NCI-H1092 (cell line): ENCODE data around the gene LAMTOR2.
"Not testable (repeated sequence)": the region's sequence is repeated elsewhere in the genome, so short reads cannot be mapped to it uniquely, and the experiment has no call there.

Experiments used
- DNase-seq: peaks from one replicate; lab custom pipeline; 2025; lab: John Stamatoyannopoulos, UW

LAMTOR2 gene

DNA sequence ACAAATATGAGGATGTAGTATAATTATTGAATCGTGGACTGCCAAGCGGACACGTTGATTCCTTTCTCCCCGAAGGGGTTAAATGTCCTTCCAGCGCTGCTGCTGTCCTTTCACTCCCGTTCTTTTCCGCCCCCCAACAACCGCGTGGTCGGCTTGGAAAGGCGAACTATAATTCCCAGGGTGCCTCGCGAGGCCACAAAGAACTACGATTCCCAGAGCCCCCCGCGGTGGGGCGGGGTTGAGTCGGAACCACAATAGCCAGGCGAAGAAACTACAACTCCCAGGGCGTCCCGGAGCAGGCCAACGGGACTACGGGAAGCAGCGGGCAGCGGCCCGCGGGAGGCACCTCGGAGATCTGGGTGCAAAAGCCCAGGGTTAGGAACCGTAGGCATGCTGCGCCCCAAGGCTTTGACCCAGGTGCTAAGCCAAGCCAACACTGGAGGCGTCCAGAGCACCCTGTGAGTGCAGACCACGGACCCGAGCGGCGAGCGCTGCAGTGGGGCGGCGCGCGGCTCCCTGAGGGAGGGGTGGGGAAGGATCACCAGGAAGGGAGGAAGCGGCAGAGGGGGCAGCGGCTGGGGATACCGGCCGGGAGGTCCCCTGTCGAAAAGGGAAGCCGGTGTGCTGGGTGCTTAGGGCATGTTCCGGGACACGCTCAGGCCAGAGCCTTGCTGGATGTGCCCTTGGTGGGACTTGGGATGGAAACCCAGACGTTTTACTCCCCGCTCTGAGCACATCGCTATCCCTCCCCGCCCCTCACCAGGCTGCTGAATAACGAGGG, at the start of gene LAMTOR2:
TSS of gene LAMTOR2 (plus strand) at position 283 of the 781 bp plus-strand sequence. CDS start at position 391, 108 bp downstream.
- DNase-seq: peak; percentile 99

DNA sequence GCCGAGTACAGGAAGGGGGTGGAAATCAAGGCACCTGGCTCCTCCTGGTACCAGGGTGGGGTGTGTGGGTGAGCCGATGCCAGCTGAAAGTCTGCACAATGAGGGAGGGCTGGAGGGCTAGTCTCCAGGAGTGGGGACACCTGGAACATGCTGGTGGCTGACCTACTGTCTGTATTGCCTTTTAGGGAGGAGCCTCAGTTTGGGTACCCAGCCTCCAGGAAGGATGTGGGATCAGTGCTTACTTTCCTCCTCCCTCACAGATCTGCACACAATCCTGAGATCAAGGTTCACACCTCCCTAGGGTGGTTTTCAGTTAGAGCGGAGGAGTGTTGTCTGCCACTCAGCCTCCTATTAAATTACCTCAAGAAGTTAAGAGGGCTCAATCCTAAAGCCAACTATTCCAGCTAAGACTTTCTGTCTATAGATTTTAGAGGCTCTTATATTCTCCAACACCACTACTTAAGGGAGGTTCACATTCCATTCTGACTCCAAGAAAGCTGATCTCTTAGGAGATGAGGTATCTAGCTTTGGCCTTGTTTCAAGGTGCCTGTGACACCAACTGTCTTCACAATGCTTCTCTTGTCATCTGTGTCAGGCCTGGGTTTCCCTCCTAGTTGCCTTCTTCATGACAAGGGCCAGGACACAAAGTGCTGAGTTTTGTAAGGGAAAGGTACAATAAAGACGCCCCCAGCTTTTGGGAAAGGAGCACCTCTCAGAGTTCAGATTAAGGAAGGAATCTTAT, 49.6 kb upstream of the LAMTOR2 start:
- DNase-seq: no peak

DNA sequence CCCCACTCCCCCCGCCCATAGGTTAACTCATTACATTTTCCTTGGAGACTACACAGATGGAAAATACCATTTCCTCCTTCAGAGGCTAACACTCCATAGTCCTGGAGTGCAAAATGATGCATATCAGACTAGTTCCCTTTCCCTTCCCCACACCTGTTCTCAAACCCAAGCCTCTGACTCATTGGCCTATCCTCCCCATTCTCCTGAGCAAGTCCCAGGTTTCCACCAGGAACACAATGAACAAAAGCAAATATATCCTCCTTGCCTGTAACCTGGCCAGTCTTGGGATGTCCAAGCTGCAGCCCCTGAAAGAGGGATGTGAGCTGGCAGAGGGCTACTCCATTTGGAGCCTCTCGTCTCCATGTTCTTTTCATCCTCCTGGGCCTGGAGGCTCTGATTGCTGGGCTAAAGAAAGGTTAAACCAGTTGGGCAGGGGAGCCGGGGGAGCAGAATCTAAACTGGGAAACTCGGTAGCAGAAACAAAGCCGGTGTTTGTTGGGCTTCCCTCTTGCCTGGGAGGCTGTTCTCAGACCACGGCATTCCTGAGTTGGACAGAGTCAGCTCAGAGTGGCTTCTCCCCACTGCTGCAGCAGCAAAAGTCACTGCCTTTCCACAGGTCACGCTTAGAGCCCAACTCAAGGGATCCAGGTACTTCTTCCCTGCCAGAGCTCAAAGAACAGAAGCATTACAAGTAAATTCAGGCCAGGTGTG, 47.8 kb upstream of the LAMTOR2 start:
- no peak for DNase-seq

DNA sequence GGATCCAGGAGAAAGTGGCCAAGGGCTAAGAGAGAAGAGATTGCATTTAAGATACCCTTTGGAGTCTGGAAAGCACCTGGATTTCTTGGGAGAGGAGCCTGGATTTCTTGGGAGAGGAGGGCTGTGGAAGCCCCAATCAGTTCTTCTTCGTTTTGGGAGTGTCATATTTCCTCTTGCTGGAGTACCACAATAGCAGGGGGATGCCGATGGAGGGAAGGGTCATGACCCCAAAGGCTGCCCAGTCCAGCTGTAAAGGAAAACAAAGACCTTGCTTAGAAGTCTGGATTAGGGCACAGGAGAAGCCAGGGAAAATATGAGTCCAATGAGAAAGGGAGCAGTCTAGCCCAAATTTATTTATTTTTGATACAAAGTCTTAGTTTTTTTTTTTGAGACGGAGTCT, 45.2 kb upstream of the LAMTOR2 start:
- DNase-seq: no peak

DNA sequence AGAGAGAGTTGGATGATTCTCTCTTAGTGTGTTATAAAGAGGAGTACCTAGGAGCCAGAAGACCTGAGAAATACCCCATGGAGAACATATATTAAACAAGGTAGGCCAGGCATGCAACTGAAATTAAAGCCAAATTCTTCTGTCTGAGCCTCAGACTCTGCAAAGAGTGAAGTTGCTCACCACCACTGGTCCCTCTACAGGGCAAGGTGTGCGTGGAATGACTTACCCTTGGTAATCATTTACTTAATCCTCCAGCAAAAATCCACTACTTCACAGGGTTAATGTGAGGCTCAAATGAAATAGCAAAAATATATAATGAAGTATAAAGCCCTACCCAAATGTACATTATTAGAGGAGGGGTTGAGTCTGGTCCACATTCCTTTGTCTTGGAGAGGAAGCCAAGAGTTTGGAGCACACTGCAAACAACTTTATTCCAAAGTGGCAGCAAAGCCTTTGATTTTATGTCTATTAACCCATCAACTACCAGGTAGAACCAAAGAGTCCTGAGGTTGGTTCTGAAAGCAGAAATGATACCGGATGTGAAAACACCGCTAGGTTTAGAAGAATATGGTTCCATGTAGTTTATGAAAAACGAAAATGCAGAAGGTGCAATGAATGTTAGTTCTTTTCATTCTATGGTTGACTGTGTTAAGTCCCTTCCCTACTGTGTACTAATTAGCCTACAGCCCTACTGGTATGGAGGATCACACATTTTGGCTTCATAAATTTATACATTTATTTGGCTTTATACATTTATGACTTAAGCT, 42.3 kb upstream of the LAMTOR2 start:
- DNase-seq: no peak

DNA sequence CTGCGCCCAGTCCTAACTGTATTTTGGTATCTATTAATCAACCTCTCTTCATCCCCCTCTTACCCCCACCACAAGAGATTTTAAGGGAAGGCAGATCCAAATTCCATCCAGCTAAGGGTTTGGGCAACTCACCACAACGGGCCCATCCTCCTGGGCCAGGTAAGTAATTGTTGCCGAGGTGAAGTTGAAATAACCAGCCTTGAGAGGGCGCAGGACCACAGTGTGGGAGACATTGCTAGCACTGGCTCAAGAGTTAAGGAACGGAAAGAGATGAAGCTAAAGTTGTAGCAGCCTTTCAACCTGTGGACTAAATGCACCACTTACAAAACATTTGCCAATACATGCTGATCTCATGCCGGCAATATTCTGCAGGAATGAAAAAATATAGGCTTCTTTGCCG, 39.8 kb upstream of the LAMTOR2 start:
- no peak for DNase-seq

DNA sequence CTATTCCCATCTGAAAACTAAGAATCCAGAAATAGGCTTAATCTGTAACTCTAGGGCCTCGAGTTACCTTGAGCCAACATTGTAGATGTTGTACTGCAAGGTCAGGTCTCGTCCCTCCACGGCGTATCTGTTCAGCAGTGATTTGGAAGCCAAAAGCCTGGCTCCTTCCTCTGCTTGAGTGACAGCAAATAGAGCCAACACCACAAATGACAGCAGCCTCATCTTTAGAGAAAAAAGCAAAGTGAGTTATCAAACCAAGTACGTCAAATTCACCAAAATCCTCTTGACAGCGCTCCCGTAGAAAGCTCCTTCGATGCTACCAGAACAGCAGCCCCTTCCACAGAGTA, 34.7 kb upstream of the LAMTOR2 start:
- DNase-seq: no peak

DNA sequence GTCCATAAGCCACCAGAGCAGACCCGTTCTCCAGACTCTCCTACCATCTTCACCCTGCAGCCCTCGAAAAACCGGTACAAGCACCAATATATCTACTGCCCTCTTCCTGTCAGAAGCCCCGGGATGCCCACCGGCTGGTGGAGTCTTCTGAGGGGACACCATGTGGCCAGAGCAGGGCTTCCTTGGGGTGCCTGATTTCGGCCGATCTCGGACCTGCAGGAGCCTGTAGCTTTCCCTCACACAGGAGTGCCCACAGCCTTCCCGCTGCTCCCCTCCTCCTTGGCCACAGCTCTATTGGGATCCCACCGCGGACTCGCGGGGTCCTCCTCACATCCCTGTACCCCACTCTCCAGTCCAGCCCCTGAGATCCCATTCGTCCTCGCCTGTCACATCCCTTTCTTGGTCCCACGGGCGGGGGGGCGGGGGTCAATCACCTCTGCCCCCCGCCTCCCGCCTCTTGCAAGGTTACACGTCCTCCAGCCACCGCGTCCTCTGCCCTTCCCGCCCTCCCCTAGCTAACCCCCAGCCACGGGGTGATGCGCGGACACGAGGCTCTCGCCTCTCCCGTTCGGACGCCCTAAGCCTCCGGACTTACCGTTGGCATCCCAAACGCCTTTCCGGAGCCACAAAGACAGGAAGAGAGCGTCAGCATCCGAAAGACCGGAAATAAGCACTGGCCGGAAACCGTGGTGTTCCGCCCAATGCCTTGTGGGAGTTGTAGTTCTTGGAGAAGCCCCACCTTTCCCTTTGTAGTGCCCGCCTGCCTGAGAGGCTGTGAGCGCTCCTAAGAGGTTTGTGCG, 34.1 kb upstream of the LAMTOR2 start, which contains the start of gene SSR2:
TSS of gene SSR2 (minus strand) at position 659 of the 800 bp plus-strand sequence. CDS start 784 bp downstream, outside the sequence.
- peak; percentile 96 for DNase-seq

DNA sequence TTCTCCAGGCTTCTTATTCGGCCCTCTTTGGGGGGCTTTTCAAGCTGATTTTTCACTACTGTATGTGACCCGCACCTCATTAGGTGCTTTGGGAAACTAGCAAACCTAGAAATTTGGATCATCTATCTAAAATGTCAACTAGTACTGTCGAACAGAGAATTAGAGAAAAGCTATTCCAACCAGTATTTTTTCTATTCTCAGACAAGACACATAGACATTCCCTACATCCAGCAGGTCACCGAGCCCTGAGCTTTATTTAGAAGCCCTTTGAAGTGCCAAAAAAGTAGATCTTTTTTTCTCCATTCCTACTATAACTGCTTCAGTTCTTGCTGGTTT, 33.5 kb upstream of the LAMTOR2 start:
- DNase-seq: no peak

DNA sequence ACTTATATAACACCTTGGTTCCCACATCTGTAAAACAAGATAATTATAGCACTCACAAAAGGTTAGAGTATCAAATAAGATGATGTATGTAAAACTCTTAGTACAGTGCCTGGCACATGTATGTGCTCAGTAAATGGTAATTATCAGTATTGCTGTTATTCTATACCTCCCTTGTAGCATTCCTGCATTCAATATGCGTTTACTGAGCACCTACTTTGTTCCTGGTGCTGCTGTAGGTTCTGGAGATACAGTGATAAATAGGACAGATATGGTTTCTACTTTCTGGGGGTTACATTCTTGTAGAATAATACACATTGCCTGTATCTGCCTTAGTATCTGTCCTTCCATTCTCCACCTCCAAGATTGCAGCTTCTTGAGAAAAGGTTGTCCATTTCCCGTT, 32.6 kb upstream of the LAMTOR2 start:
- DNase-seq: no peak

DNA sequence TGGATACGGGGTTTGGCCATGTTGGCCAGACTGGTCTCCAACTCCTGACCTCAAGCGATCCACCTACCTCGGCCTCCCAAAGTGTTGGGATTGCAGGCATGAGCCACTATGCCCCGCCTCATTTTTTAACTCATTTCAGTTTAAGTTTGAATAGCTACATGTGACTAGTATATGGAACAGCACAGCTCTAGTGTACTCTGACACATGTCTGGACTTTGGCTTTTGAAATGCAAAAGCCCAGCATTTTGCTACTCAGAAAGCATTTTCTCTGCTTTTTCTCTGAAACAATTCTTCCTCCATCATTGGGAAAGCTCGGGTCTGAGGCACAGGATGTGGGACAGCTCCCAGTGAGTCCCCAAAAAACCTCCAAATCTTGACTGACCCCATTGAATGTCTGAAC, 29.8 kb upstream of the LAMTOR2 start:
- no peak for DNase-seq

DNA sequence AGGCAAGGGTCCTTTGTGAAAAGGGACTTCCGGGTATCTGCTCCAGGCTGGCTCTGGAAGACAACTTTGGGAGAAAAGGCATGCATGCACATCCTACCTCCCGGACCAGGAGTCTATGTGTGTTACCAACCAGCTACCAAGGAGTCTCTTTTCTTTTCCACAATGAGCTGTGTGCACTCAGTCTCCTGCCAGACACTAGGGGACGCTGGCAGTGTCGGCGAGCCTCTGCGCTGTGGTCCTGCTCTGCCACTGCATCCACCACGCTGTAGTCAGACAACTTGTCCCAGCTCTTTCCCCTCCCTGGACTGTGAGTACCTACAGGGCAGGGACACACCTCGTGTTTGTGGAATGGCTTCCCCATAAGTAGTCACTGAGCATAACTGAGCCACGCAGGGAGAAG, 28.7 kb upstream of the LAMTOR2 start:
- DNase-seq: peak; percentile 31

DNA sequence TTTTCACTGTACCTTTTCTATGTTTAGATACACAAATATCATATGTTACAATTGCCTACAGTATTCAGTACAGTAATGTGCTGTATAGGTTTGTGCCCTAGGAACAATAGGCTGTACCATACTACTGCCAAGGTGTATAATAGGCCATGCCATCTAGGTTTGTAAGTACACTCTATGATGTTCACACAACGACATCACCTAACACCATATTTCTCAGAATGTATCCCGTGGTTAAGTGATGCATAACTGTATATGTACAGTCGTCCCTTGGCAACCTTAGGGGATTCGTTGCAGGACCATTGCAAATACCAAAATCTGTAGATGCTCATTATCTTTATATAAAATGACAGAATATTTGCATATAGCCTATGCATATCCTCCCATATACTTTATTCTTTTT, 28.0 kb upstream of the LAMTOR2 start:
- no peak for DNase-seq

DNA sequence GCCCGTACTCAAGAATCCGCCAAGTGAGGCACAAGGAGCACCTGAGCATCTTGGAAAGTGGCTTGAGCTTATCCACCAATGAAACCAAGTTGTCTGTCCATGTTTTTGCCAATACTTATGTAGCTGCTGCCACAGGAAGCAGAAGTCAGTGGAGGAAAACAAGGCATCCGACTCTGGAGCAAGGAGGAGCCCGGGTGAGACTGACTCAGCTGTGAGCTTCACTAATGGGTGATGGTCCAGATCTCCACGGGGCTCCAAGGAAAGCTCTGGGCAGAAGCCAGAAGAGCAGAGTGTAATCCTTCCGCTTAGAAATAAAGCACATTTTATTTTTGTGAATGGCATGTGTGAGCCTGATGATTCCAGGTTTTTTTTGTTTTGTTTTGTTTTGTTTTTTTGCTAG, 21.6 kb upstream of the LAMTOR2 start:
- no peak for DNase-seq

DNA sequence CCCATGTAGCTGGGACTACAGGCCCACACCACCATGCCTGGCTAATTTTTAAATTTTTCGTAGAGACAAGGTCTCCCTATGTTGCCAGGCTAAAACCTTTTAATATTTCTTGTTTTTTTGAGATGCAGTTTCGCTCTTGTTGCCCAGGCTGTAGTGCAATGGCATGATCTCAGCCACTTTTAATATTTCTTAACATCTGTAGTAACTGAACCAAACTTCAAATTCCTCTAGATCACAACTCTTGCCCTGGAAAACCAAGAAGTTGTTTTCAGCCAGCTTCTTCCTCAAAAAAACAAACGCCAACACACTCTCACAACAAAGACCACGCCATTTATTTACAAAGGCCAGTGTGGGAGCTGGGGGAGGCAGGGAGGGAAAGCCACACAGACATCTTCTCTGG, 19.6 kb upstream of the LAMTOR2 start:
- DNase-seq: not testable (repeated sequence)

DNA sequence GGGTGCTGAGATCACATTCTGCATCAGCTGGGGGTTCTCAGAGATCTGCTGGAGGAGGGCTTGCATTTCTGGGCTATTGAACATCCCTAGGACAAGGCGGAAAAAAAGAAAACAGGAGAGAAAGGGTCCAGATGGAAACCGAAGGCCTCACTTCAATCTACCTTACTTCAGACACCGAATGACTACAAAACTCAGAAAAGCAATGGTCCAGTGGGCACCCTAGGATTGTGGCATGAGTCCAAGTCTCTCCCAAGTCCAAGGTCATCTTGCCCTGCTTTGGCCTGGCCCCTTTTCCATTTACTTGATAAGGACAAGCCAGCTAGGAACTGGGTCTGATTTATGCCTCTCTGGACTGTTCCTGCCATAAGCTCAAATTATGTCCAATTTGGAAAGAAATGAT, 11.8 kb upstream of the LAMTOR2 start:
- no peak for DNase-seq

DNA sequence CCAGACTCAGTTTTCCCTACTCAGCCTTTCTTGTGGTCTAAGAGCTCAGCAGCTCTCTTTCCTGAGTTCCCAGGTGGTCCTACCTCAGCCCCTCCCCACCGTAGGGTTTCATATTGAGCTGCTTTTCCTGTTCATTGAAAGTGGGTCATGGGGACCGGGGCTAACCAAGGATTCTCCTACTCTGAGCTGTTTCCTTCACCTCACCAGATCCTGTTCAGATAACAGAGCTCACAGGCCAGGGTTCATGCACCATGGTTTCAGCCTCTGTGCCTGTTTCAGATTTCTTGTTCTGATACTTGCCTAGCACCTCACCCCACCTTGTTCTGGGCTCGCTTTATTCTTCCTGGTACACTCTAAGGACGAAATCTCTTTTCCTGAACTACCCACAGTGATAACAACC, 9.5 kb upstream of the LAMTOR2 start:
- no peak for DNase-seq

DNA sequence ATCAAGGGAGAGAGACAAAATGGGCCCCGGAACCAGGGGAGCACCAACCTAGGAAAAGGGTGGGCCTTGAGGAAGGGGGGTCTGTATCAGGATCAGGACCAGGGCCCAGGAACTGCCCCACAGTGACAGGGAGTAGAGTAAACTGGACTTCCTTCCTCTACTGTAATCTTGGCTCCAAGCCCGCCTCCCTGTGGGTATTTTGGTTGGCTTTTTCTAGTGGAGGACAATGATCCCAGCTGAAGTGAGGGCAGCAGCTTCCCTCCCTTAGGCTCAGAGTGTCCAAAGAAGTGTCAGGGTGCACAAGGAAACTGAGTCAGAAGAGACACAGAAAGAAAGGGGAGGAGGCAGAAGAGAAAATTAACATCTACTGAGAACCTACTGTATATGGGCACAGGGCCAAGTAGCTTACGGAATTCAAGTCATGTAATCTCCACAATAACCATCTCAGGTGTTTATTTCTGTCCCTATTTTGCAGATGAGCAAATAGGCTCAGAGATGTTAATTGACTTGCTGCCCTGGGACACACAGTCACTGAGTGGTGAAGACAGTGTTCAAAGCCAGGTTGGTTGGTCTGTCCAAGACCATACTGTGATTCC, 5.8 kb upstream of the LAMTOR2 start:
- no peak for DNase-seq

DNA sequence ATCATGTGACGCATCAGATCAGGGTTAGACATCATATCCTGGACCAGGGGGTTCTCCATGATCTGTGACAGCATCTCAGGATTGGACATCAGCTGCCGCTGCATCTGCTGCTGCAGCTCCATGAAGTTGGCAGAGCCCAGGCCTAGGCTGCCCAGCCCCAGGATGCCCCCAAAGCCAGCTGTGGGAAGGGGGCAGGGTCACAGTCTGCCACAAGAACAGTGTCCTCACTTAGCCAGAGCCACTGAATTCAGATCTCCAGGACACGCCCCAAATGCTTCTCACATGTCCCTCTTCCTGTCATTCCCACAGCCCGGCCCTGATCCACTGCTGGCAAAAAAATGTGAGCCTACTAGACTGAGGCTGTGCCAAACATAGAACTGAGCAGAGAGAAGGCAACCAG, 4.2 kb upstream of the LAMTOR2 start:
- DNase-seq: no peak

DNA sequence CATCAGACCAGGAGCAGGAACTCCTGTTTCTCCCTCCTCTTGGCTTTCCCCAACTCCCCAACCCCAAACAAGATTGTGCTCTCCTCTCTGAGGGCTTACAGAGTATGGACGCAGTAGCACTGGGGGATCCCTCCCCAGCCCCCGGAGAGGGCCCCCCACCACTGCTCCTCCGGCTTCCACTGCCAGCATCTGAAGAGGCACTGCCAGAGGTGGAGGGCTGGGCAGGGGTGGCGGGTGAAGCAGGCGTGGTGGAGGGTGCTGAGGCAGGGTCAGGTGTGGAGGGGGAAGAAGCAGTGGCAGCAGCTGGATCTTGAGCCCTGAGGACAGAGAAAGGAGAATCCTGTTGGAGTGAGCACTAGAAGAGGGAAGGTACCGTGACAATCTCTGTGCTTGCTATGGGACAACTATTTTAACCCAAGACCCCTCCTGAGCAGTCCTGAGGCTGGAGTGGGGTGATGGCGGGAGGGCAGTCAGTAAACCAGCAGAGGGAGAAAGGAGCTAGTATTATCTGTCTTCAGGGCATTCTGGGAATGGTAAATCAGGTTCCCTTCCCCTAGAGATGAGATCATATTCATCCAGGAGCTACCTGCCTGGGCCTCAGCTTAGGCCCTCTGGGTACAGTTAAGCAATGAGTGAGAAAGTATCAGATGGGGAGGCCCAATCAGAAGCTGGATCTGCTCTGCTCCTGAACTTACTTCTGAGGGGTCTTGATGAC, 3.4 kb upstream of the LAMTOR2 start:
- DNase-seq: no peak
